ENCODE measurements around the gene HHLA2. TPM values are rescaled to one million over a fixed set of nuclear protein-coding genes. Genes with fewer than 3 reads are reported as not detected.

The HHLA2 gene
- total RNA-seq, 1 experiment from 2014 or later = not detected

DNA sequence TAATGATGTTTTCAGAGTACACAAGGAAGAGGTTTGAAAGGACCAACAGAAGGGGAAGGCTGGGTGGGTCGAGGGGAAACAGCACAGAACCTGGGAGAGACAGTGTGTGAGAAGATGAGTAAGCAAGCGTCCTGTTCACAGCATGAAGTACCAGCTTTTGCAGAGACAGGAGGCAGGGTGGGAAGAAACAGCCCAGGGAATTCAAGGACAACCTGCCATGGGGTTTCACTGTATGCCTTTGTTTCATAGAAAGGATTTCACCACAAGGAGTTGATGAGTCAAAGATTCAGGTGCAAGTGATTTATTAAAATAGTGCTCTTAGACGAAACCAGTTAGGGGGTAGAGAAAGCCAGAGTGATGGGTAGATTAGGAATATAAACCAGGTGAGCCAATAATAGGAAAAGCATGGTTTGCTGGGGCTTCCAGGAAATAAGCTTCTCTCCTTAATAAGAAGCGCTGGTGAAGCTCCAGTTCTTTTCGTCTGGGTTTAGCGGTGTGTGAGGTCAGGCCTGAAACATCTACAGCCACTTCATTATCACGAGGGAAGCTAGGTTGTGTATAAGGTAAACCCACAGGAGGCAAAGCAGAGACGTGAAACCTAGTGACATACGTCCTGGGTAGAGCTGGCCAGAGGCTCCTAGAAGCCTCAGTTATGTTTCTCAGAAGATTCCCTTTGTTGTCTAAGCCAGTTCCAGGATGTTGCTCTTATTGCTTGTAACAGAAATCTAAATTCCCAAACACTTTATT is 3.9 kb downstream of the HHLA2 start:
- DNase-seq (ENCODE audit: low read depth) = no peak

DNA sequence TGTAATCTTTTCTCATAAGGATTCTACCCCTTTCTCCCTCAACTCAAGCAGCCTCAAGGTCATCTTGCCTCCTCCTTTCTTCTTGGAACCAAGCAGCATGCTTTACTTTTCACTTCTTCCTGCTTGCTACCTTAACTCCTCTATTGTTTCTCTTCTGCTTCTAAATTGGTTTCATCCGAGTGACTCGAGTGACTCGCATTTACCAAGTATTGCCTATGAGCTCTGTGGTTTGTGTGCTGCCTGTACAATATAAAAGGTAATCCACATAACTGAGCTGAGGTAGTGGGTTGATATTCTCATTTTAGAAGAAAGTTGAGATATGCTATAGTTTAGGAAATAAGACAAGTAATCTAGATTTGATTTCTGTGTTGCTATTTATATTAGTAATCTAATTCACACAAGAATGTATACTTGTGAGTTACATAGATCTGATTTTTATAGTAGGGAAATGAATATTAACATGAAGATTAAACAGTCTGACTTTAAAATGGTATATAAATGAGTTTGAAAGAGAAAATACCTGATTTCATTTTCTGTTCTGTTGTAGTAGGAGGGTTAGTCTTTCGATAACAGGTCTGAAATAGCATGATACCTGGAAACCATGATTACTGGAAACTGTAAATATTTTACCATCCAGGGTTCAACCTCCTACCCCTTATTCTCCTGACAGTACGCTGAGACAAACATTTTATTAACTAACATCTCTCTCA is 5.5 kb downstream of the HHLA2 start:
- peak; percentile 27 for DNase-seq (ENCODE audit: low read depth)

DNA sequence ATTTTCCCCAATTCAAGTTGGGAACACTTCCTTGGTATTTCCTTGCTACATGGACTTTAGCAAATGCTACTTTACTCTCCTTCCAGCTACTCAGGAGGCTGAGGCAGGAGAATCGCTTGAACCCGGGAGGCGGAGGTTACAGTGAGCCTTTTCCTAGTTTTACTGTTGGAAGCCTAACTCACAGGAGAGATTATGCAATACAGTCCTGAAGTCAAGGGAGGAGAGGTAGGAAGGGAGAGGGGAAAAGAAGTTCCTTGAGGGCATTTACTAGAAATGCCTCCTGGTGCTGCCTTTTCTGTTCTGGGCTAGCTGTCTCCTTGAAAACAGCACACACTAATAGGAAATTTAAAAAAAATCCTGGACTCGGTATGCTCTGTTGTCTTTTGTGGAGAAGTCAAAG is 6.2 kb downstream of the HHLA2 start:
- no peak for DNase-seq (ENCODE audit: low read depth)

DNA sequence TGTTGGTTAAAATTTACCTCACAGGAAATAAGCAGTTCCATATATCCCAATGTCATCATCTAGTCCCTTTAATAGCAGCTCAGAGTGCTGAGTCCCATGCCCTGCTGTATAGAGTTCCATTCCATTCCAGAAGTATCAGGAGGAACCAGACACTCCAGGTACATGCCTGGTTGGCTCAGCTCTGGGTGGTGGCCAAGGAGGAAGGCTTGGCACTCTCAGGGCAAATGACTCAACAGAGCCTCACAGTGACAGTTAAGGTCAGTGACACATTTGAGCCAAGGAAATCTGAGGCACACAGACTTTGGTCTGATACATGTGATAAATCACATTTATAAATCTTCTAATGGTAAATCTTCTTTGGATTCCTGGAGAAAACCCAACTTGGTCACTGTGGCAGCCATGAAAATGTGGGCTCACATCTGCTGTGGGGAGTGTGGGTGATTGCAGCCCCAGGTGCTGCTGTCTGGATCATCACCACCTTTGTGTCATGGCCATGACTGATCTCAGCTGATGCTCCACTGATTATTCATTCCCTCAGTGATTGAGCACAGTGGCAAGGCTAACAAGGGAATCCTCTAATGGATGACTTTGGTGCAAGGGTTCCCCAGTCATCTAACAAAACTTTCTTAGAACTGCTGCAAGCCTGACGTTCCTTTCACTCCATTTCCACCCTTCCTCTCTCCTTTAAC is 9.3 kb downstream of the HHLA2 start:
- peak; percentile 76 for DNase-seq (ENCODE audit: low read depth)

DNA sequence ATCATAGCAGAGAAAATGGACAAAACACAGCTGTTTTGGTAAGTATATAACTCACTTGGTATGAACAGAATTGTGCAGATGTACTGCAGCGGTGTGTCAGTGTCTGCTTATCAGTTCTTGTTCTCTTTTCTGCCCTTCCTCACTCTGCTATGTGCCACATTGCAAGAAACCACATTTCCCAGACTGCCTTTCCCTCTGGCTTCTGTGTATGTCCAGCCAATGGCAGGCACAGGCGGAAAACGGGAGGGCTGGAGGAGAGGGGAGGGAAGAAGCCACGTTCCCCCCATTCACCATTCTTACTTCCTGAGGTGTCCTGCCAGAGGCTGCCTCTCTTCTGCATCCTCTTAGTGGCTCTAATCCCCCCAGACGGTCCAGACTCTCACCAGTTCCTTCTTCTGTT is 15.4 kb downstream of the HHLA2 start:
- DNase-seq (ENCODE audit: low read depth) = no peak

DNA sequence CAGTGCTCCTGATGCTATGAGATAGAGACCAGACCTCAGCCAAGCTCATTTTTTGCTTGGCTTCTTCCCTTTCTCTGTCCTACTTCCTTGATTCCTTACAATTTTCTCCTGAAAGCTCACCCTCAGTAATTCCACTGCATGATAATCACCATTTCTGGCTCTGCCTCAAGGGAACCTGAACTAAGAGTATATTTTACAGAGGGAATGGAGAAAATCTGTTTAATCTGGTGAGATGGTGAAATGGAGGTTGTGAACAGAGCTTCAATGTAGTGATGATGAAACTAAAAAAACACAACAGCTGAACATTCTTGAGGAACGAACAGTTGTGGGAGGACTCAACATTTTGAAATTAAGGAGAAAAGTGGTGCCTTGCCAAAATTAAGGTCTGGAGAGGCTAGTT is 16.3 kb downstream of the HHLA2 start:
- no peak for DNase-seq (ENCODE audit: low read depth)

DNA sequence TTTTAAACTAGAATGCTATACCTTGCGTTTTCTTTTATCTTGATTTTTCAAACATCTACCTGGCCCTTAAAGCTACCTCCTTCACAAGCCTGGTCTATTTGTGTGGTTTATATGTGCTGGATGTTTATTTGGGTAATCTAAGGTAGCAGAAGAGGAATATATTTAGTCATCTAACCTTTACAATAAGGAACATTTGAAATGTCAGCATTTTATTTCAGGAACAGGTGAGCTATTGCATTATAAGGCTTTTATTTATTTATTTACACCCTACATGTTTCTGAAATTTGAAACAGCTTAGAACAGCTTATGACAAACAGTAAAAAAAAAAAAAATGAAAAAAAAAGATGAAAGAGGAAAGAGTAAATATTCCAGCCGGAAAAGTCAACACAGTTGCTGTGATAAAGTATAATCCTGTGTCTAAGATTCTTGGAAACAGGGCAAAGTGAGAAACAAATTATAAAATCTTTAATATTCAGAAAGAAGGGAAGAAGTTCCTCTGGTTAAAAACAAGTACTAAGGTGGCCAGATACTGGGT is 19.5 kb downstream of the HHLA2 start:
- no peak for DNase-seq (ENCODE audit: low read depth)

DNA sequence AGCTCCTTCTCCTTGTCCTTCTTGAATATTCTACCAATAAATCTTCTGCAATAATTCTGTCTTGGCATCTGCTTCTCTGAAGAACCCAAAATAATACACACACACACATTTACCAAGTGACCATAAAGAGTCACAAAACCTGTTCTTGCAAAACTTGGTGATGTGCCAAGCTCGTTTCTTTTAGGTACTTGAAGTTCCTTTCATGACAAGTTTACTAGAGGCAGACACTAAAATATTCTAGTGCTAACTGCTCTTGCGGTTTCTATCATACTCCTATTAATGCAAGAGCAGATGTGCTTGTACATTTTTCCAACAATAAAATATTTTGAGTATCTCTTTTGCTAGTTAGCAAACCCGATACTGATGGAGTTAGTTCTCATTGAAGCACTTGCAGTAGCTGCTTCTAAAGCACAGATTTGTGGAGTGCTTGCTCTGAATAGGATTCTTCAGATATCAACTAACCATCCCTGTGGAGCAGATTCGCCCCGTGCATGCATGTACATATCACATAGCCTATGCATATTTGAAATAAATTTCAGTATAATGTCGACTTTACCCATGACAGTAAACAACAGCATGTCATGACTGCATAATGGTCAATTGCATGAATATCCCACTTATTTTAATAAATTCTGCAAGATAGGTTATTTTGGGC is 23.2 kb downstream of the HHLA2 start:
- no peak for DNase-seq (ENCODE audit: low read depth)

DNA sequence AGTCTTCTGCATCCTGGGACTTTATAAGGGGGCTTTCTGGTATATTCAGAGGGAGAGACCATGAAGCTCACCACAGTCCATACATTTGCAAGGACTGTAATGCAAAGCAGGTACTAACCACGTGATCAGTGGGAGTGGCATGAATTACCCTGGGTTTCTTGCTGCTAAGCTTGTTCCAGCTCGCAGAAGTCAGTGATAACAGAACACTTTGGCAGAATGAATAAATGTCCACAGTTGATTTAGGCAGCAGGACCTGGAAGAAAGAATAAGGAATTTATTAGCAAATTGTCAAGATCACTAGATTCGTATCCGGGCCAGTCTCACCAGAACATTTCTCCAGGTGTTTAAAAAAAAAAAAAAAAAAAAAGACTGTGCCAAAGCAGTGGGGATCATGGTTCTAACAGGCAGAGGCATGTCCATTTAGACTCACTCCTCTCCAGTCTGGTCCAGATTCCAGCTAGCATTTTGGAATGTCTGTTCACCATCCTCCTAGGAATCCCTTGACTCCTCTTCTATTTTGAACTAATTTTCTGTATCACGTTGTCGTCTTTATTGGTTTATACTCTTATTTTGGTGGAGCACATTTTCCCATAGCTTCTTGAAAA is 24.5 kb downstream of the HHLA2 start:
- no peak for DNase-seq (ENCODE audit: low read depth)

DNA sequence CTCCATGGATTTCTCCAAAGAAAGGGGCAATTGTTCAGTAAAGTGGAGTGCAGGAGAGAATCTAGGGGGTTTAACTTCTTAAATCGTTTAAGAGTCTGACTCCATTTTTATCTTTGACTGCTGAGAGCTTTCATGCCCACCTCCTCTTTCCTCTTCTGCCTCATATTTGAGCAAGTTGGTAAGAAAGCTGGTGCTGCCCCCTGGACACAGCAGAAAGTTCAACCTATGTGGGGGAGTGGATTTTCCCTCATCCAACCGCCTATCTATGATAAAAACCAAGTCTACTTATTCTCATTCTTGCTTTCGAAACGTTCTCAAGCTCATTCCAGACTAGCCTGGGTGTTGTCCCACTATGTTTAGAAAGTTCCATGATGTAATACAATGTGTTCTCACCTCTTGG is 26.0 kb downstream of the HHLA2 start:
- no peak for DNase-seq (ENCODE audit: low read depth)

DNA sequence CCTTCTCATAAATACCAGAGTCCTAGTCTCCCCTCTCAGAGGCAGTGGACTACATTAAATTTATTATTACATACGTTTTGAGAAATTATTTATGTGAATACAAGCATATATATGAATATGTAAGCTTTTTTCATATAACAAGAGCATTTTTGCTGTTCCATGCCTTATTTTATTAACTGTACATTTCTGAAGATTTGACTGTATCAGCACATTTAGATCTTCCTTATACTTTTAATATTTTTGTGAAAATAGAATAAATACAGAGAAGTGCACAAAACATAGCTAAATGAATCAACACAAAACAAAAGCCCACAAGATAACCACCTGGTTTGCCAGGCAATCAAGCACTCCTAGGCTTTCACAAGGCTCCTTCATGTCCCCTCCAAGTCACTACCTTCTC is 27.8 kb downstream of the HHLA2 start:
- DNase-seq (ENCODE audit: low read depth) = no peak

DNA sequence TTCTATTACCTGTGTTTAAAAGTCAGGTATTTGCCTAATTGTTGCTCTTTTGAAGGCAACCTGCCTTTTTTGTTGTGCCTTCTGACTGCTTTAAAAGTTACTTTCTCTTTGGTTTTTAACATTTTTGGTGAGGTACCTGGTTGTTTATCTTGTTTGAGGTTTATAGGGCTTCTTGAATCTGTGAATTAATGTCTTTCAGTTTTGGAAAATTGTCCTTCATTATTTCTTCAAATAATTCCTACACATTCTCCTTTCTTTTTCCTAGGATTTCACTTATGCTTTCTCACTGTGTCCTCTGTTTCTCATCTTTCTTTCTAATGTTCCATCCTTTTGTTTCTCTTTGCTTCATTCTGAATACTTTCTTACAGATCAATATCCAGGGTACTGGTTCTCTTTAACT is 30.8 kb downstream of the HHLA2 start:
- no peak for DNase-seq (ENCODE audit: low read depth)

DNA sequence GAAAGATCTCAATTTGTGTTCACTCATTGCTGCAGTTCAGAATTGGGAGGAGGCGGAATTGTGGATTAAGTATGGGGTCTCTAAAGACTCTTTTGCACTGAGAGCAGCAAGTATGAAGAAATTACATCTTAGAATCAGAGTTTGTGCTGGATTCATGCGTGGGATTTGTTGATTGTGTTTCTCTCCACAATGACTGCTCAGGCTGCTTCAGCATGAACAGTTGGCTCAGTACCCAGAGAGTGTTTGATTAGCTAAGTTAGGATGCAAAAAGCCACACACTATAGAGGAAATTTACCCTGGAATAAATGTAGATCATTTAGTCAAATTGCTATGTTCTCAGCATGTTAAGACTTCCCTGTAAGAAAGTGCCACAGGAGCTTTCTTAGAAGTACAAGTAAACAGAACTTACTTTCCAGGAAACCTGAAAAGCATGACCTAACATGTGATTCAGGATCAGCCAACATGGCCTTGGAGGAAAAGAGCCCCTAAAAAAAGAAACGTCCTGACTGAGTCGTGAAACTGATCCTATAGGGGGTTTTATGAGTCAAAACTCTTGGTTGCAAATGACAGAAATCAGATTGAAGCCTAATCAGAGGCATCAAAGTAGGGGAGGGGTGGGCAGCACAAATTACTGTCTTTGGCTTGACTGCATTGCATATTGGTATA is 32.6 kb downstream of the HHLA2 start:
- DNase-seq (ENCODE audit: low read depth) = no peak

DNA sequence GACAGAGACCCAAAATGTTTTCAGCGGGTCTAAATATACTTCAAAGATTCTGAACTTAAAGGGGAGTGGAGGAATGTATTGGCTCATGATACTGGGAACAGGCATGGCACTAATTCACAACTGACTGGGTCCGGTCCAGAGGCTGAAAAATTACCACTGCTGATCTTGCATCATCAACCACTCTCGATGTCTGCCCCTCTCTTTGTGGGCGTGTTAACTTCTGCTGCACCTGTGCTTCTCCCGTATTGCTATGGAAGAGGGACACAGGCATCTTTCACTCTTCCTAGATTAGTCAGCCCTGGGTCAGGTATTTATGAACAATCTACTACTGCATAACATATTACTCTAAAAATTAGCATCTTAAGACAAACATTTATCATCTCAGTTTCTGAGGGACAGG is 33.2 kb downstream of the HHLA2 start:
- no peak for DNase-seq (ENCODE audit: low read depth)

DNA sequence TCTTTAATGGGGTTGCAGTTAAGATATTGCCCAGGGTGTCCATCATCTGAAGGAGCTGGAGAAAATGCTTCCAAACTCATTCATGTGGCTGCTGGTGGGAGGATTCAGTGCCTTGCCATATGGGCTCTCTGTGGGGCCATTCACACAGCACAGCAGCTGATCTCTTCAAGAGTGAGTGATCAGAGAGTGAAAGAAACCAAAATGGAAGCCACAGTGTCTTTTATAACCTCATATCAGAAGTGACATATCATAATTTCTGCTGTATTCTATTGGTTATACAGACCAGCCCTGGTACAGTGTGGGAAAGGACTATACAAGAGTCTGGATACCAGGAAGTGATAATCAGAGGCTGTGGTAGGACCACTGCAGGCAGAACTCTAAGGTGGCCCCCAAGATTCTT is 33.6 kb downstream of the HHLA2 start:
- DNase-seq (ENCODE audit: low read depth) = no peak

DNA sequence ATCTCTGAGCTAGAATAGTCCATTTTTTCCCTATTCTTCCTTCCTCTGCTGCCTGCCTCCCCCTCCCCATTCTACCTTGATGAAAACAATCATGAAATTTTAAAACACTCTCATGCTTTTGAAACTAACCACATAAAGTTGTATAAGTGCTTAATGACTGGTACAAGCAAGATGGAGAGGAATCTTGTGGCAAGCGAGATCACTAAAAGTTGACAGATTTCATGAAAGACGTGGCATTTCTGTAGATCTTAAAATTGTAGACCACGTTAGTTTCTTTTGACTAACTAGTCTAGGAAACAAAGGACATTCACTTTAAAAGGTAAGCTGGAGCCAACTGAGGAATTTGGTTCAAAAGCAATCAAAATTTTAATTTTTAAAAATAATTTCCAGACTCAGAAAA is 35.4 kb downstream of the HHLA2 start:
- DNase-seq (ENCODE audit: low read depth) = no peak

DNA sequence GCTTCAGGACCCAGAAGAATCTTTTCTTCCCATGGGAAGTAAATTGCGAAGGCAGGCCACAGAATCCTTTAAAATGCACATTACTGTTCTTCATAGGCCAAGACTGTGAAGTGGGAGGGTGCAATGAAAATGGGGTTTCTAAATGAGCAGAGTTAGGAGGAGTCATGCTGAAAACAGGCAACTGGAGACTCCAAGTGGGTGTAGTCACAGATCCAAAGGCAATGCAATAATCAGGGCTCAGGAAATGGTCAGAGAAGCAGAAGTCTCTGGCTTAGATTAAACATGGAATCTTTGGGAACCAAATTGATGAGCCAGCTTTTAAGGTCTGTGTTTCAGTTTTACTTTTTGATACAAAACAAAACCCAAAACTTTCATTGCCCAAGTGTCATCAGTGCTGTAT is 37.6 kb downstream of the HHLA2 start:
- DNase-seq (ENCODE audit: low read depth) = no peak

DNA sequence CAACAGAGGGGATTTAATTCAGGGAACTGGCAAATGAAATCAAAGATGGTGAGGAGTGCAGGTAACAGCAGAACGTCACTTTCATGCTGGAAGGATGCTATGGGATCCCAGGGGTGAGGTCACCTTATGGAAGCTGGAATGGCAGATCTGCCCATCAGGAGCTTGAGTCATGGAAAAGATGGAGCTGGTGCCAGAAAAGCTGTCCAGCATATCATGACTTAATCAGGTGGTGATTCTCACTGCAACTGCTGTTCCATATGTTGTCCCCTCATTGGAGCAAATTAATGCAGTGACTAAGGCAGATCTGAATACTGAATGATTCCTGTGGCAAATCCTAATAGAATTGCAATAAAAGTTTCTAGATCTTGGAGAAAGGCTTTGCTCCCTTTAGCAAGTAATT is 38.4 kb downstream of the HHLA2 start:
- peak; percentile 17 for DNase-seq (ENCODE audit: low read depth)

DNA sequence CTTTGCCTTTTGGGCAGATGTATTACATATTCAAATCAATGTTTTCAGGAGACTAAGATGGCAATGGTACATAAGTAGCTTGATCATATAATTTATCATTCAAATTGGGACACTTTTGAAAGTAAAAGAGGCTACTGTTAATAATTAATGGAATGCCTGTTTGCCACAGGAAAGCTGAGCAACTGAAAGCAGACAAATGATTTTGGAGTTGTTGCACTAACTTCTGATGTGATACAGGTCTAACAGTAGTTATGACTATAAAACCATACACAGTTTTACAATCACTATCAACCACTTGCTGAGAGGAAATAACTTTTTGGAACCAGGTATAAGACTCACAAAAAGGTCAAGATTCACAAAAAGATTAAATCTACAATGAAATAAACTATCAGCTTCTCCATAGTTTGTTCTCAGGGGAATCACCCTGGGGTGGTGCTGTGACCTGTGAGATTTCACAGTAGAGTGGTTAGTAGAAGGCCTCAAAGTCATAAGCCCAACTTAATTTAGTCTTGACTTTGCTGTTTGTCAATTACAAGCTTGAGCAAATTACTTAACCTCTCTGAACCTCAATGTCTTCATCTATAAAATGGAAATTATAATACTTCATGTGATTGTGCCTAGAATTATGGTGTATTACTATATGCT is 42.7 kb downstream of the HHLA2 start:
- DNase-seq (ENCODE audit: low read depth) = no peak

DNA sequence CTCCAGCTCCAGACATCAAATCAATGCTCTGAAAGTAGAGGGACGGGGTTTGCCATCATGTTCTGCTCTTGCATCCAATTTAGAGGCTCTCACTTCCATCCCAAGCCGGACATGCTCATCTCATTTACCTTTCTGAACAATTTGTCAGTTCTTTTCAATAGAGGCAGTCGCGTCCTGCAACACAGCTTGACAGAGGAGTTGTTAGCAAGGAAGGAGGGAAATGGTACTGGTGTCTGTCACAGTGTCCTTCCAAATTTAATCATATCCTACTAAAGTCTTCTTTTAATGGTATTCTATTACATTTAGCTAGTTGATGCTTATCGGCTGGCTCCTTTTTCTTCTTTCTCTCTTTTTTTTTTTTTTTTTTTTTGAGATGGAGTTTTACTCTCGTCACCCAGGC is 45.6 kb downstream of the HHLA2 start:
- no peak for DNase-seq (ENCODE audit: low read depth)

All from M059J (cell line).